Heart left ventricle (tissue), 16 donors: ENCODE results near the gene OR6C70. TPM values are rescaled to one million over a fixed set of nuclear protein-coding genes. Genes with fewer than 3 reads are reported as not detected.

Experiments
- ATAC-seq, 4 donors: fragments of 200-7000 bp; cut with Tn5 transposase; one replicate each; pipeline ENCODE4 v1.9.1; 2020 to 2022; ENCODE audit warnings: moderate library complexity in 4 of 4, mild to moderate bottlenecking in 3 of 4, moderate number of reproducible peaks in 1 of 4
- DNase-seq, 5 donors: peaks; one replicate each; pipeline ENCODE4 v3.0.0-alpha.2; 2020
- H3K27ac ChIP-seq, 12 donors: fragments of 200-600 bp; sonication (generic) in 4 of 12; one replicate each; pipeline versions ENCODE4 v1.5.0 to v1.8.0; 2016 to 2022; ENCODE audit warnings: mild to moderate bottlenecking in 2 of 12
- H3K27me3 ChIP-seq, 9 donors: fragments of 200-600 bp; sonication (generic) in 2 of 9; one replicate each; pipeline versions ENCODE4 v1.5.1 to v1.8.0; 2016 to 2022; ENCODE audit warnings: mild to moderate bottlenecking in 3 of 9
- H3K36me3 ChIP-seq, 9 donors: fragments of 200-600 bp; sonication (generic) in 2 of 9; one replicate each; pipeline versions ENCODE4 v1.5.0 to v1.8.0; 2018 to 2022; ENCODE audit warnings: mild to moderate bottlenecking in 2 of 9
- H3K4me1 ChIP-seq, 12 donors: fragments of 200-600 bp; sonication (generic) in 4 of 12; one replicate each; pipeline versions ENCODE4 v1.5.0 to v1.8.0; 2016 to 2022; ENCODE audit warnings: mild to moderate bottlenecking in 3 of 12
- H3K4me3 ChIP-seq, 12 donors: fragments of 200-600 bp; sonication (generic) in 4 of 12; one replicate each; pipeline versions ENCODE4 v1.5.0 to v1.8.0; 2017 to 2022; ENCODE audit warnings: mild to moderate bottlenecking in 9 of 12, moderate library complexity in 4 of 12
- H3K9me3 ChIP-seq, 12 donors: fragments of 200-600 bp; sonication (generic) in 4 of 12; one replicate each; pipeline versions ENCODE4 v1.5.0 to v1.8.0; 2016 to 2022; ENCODE audit warnings: mild to moderate bottlenecking in 1 of 12
- POLR2A ChIP-seq, 2 donors: fragments of 450-650 bp; IDR thresholded peaks; one replicate each; pipeline ENCODE4 v1.6.1; 2017; ENCODE audit warnings: antibody characterized with exemption in 2 of 2, mild to moderate bottlenecking in 2 of 2, moderate library complexity in 2 of 2
- WGBS, 4 donors: extraction: QIAGEN DNeasy Blood & Tissue Kit in 2 of 4; methylation state at CpG; one replicate each; pipeline versions ENCODE4 v1.1.5 to v1.1.7; 2013 to 2018; 5-methylcytosine and 5-hydroxymethylcytosine counted together
- intact Hi-C, 10 donors: fragments of 100-400 bp; cut with DNase I; formaldehyde crosslinking; loops; one replicate each; pipeline versions ENCODE4 v1.11.1 to v1.14.2; 2022
- long read RNA-seq, 3 donors: library from polyadenylated mRNA; unstranded; transcript quantifications; one replicate each; pipeline ENCODE4 v2.0.0, GENCODE V29; 2020 to 2021
- polyA plus RNA-seq, 2 donors: library from polyadenylated mRNA; stranded (reverse); fragments of 200-250 nt; gene quantifications; one replicate each; pipeline ENCODE4 v1.2.3, GENCODE V29; 2013
- total RNA-seq, 9 donors: library from RNA; depleted of rRNA in 2 of 9; stranded (reverse); fragments of >200 nt in 2 of 9; fragmentation: NEBNext Ultra II Directional in 3 of 9; extraction: Animal tissue kit (Norgen Biotek cat#: 25700) in 3 of 9; gene quantifications; one replicate each; pipeline versions ENCODE4 v1.1.0 to v1.2.4, GENCODE V29; 2016 to 2023
- TF ChIP-seq, protein P1 (sequence below), 12 donors: fragments of 200-600 bp; sonication (generic) in 4 of 12; IDR thresholded peaks; one replicate each; pipeline versions ENCODE4 v1.5.0 to v1.8.0; 2018 to 2022; ENCODE audit warnings: antibody characterized with exemption in 12 of 12, mild to moderate bottlenecking in 5 of 12
- donor health status: ischemic (EF 13 %, LVEDD 7.1; RV severe dilation, severe dysfunction).
- donor health status: healthy with polysubstance abuse.
- donor health status: DM: no; HTN: yes; CAD: no.
- donor health status: DM: no; HTN: no; CAD: no.
- donor health status: ischemic (EF 25% LVEDD 6.9; RV normal size, moderate dysfunction).
- donor health status: ischemic (EF 25% LVEDD 5.7; RV mildly dilated, moderate dysfunction).
- donor health status: healthy.
- donor health status: DM: yes; HTN: yes; CAD: no.
- donor health status: ischemic (EF 35%, LVEDD 5.7; RV mildly dilated, moderate dysfunction).
- donor health status: nonischemic (EF 11% LVEDD 7.7; RV severe dilation, severe dysfunction).
- donor health status: DM: yes; HTN: yes; CAD: no.
- donor health status: PGD.
- donor health status: ischemic (EF 29% LVEDD 5.4; RV normal size, mild dysfunction).
- donor health status: nonischemic (EF 23%, LVEDD 6.1; RV moderate dilation, normal function).

Gene OR6C70
- total RNA-seq (not detected), polyA plus RNA-seq (not detected)
- long read RNA-seq, donor 1 = 0 reads
- long read RNA-seq, donor 2 = 0 reads
- long read RNA-seq, donor 3 = 0 reads

DNA sequence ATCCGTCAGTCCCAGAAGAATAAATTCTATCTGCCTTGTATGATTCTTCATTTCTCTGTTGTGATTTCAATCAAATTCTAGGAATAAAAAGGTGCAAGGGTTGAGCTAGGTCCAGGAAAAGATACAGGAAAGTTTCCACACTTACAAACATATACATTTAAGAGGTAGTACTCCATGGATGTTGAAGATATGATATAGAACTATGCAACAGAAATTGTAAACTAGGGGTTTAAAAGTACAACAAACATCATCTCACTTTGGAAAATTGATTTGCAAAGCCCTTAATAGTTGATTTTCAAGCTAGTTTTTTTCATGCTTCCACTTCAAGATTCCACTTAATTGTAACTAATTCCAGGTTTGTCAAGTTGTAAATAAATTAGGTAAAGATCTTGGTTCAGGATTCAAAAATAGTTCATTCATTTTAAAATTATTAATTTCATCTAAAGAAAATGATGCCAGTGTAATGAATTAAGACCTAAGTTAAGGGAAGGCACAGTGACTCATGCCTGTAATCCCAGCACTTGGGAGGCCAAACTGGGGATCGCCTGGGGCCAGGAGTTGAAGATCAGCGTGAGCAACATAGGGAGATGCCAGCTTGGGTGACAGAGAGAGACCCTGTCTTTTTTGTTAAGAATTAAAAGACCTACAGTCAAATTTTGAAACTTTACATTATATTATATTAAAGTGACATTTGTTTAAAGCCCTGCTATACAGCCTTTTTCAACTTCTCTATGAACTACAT is at the start of gene OR6C70:
Gene OR6C70 (minus strand): TSS at position 51 of the 742 bp plus-strand sequence. CDS start 0 bp downstream, at position 51.
- H3K4me3 ChIP-seq = no peak within 1 kb of the TSS
- ATAC-seq = no peak
- TF ChIP-seq, protein P1, sequence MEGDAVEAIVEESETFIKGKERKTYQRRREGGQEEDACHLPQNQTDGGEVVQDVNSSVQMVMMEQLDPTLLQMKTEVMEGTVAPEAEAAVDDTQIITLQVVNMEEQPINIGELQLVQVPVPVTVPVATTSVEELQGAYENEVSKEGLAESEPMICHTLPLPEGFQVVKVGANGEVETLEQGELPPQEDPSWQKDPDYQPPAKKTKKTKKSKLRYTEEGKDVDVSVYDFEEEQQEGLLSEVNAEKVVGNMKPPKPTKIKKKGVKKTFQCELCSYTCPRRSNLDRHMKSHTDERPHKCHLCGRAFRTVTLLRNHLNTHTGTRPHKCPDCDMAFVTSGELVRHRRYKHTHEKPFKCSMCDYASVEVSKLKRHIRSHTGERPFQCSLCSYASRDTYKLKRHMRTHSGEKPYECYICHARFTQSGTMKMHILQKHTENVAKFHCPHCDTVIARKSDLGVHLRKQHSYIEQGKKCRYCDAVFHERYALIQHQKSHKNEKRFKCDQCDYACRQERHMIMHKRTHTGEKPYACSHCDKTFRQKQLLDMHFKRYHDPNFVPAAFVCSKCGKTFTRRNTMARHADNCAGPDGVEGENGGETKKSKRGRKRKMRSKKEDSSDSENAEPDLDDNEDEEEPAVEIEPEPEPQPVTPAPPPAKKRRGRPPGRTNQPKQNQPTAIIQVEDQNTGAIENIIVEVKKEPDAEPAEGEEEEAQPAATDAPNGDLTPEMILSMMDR (IDR thresholded peaks at IDR 0.05) = no peak
- no peak for TF ChIP-seq POLR2A (IDR thresholded peaks at IDR 0.05)
- no peaks in the 10 kb centered on the region for H3K36me3 ChIP-seq
- no peak for DNase-seq
- peaks cover 0 to under 1% (median 0%) of the 10 kb centered on the region in 12 donors for H3K9me3 ChIP-seq
- 69 to 81% (median 79%) methylated on average over 3 of the region's 3 CpGs for WGBS, 4 donors
- no peaks in the 10 kb centered on the region for H3K4me1 ChIP-seq
- H3K27me3 ChIP-seq = no peaks in the 10 kb centered on the region
- H3K27ac ChIP-seq = no peak within 1 kb of the TSS
- intact Hi-C loops = no loop called here

DNA sequence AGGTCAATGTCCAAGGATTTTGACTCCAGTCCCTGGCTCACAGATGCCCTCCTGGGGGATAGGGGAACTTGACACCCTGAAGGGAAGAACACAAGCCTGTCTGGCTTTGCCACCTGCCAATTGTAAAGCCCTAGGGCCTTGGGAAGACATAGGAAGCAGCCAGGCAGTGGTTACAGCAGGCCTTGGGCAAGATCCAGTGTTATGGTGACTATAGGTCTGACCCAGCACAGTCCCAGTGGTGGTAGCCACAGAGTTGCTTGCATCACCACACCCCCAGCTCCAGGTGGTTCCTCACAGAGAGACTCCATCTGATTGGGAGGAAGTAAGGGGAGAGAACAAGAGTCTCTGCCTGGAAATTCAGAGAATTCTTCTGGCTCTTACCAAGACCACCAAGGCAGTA is 46.5 kb upstream of the OR6C70 start:
- TF ChIP-seq POLR2A (IDR thresholded peaks at IDR 0.05) = no peak
- TF ChIP-seq, protein P1 (IDR thresholded peaks at IDR 0.05) = no peak
- intact Hi-C loops = no loop called here

DNA sequence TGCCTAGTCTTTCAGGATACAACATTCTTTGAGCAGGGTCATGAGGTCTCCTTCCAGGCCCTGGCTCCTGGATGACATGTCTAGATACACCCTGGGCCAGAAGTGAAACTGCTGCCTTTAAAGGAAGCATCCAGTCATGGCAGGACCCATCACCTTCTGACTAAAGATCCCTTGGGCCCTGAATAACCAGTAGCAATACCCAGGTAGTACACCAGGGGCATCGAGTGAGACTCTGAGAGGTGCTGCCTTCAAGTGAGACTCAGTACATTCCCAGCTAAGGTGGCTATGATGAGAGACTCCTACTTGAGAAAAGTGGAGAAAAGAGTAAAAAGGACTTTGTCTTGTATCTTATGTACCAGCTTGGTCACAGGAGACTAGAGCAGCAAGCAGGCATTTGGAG is 45.8 kb upstream of the OR6C70 start:
- 38 to 65% (median 54%) methylated on average over 1 of the region's 1 CpG for WGBS, 4 donors
- no peaks in the 10 kb centered on the region for H3K4me1 ChIP-seq
- no peak overlapping the region for H3K4me3 ChIP-seq
- peaks cover 0 to 5% (median 0%) of the 10 kb centered on the region in 12 donors for H3K9me3 ChIP-seq
- no peaks in the 10 kb centered on the region for H3K27me3 ChIP-seq
- intact Hi-C loops = no loop called here
- TF ChIP-seq, protein P1 (IDR thresholded peaks at IDR 0.05) = no peak
- no peak for TF ChIP-seq POLR2A (IDR thresholded peaks at IDR 0.05)
- no peak overlapping the region for H3K27ac ChIP-seq
- no peaks in the 10 kb centered on the region for H3K36me3 ChIP-seq
- DNase-seq (no peak), ATAC-seq (no peak)

More for the DNA sequence above, 46.5 kb upstream of the OR6C70 start:
- Histone ChIP-seq H3K4me3 (no peak overlapping the region), H3K36me3 (no peaks in the 10 kb centered on the region), H3K4me1 (no peaks in the 10 kb centered on the region), H3K27ac (no peak overlapping the region), H3K9me3 (peaks cover 0 to 5% (median 0%) of the 10 kb centered on the region in 12 donors), H3K27me3 (no peaks in the 10 kb centered on the region)
- ATAC-seq (no peak), DNase-seq (no peak)

DNA sequence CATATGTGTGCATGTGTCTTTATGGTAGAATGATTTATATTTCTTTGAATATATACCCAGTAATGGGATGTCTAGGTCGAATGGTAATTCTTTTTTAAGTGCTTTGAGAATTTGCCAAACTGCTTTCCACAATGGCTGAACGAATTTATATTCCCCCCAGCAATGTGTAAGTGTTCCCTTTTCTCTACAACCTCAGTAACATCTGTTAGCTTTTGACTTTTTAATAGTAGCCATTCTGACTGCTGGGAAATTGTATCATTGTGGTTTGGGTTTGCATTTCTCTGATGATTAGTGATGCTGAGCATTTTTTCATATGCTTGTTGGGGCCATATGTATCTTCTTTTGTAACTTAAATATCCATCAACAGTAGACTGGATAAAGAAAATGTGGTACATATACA is 31.7 kb upstream of the OR6C70 start:
- H3K9me3 ChIP-seq = no peaks in the 10 kb centered on the region
- DNase-seq (no peak), ATAC-seq (no peak)
- intact Hi-C loops = no loop called here
- H3K27me3 ChIP-seq = no peaks in the 10 kb centered on the region
- WGBS, 4 donors = 31 to 35% (median 34%) methylated on average over 2 of the region's 2 CpGs
- no peak overlapping the region for H3K27ac ChIP-seq
- no peak overlapping the region for H3K4me3 ChIP-seq
- no peaks in the 10 kb centered on the region for H3K4me1 ChIP-seq
- no peak for TF ChIP-seq POLR2A (IDR thresholded peaks at IDR 0.05)
- TF ChIP-seq, protein P1 (IDR thresholded peaks at IDR 0.05) = no peak
- no peaks in the 10 kb centered on the region for H3K36me3 ChIP-seq
